ENCODE data around the gene TRIM66.

DNA sequence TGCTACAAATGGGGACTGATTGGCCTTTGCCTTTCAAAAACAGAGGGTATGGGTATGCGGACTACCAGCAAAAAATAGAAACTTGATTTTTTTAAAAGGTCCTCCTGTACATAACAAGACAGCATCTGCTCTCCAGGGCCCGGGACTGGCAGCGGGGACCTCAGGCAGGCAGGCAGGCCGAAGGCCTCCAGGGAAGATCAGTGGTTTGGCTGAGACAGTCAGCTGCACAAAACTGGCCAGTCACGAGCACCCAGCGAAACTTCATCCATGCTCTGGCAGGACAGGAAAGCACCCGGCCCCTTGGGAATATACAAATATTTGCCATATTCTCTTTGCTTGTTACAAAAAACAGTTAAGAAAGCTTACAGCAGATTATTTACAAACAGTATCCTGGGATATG lies 11.1 kb upstream of the TRIM66 start:
- TF ChIP-seq CTCF (conservative IDR thresholded peaks at IDR 0.05; ENCODE audit: low read length) (no peak), EZH2phosphoT487 (IDR thresholded peaks at IDR 0.05; ENCODE audit: borderline replicate concordance) (no peak)

Data from Loucy (cell line).